Raji (cell line): Measurements from ENCODE around the gene MCOLN1.

Experiments
- POLR2A ChIP-seq: IDR thresholded peaks from 2 replicates; pipeline ENCODE4 v1.6.1; 2011; ENCODE audit warnings: low read depth, low read length, control low read depth; ENCODE audit not compliant: insufficient read depth

Gene MCOLN1

DNA sequence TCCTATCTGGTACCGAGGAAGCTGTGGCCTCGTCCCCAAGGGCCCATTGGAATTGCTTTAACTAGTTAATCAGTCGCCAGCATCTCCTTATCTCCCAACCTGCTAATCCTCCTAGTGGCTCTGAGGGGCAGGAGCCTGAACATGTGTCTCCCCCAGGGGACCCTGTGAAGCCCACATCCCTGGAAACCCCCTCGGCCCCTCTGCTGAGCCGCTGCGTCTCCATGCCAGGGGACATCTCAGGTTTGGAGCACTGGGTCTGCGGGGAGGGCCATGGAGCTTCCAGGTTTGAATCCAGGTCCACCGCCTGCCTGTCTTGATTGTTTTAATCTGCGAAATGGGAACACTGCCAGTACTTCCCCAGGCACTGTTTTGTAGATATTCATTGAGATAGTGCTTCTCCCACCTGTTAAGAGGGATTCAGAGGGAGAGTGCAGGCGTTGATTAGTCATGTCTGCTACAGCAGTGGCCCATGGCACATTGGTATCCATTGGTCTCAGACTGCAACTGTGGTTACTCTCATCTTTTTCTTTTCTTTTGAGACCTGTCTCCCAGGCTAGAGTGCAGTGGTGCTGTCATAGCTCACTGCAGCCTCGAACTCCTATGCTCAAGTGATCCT, 19.5 kb downstream of the MCOLN1 start:
- no peak for TF ChIP-seq POLR2A

DNA sequence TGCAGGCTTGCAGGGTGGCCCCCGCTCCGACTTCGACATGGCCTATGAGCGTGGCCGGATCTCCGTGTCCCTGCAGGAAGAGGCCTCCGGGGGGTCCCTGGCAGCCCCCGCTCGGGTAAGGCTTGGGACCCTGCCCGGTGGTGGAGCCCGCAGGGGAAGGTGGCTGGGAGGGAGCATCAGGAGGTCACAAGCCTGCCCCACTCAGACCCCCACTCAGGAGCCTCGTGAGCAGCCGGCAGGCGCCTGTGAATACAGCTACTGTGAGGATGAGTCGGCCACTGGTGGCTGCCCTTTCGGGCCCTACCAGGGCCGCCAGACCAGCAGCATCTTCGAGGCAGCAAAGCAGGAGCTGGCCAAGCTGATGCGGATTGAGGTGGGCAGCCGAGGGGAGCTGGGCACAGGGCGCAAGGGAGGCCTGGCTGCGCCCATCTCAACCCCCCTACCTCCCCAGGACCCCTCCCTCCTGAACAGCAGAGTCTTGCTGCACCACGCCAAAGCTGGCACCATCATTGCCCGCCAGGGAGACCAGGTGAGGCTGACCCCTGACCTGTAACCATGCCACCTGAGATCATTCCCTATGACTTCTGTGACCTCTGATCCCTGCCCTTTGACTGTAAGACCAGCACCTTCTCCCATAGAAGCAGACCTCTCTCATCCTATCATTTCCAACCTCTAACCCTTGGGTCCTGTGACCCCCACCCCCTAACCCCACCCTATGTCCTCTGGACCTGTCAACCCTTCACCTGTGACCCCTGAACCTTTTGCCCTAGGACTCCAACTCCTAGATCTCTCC, 20.3 kb downstream of the MCOLN1 start:
- no peak for TF ChIP-seq POLR2A

DNA sequence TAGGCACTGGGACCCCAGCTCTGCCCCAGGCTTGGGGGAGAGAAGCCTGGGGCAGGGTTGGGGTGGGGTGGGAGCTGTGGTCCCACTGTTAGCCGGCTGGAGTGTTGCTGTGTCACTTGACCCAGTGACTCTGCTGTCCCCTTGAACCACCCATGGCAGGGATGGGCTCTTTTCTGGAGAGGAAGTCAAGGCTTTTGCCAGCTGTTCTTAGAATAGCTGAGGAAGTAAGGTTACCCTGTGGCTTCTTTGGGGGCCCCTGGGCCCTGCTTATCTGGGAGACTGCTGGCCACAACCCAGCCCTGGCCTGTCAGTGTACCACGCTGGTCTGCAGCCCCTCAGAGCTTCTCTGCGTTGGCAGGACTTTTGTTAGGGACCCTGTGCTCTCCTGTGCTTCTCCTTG, 22.2 kb downstream of the MCOLN1 start:
- TF ChIP-seq POLR2A = no peak

- no peak for TF ChIP-seq POLR2A
These were observed 22.9 kb downstream of the MCOLN1 start for GRCh38 chr19:7545300-7545699.

GRCh38 chr19:7545904-7546303, 23.5 kb downstream of the MCOLN1 start:
- no peak for TF ChIP-seq POLR2A

DNA sequence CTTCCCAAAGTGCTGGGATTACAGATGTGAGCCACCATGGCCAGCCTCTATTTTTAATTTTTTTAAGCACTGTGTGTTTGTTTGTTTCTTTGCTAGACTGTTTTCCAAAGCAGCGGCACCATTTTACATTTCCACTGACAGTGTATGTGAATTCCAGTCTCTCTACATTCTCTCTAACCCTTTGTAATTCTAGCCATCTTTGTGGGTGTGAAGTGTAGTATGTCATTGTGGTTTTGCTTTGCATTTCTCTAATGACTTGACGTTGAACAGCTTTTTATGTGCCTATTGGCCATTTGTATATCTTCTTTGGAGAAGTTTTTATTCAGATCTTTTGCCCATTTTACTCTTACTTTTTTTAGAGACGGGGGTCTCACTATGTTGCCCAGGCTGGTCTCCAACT, 24.7 kb downstream of the MCOLN1 start:
- no peak for TF ChIP-seq POLR2A

GRCh38 chr19:7549429-7550148, 27.2 kb downstream of the MCOLN1 start:
- no peak for TF ChIP-seq POLR2A

DNA sequence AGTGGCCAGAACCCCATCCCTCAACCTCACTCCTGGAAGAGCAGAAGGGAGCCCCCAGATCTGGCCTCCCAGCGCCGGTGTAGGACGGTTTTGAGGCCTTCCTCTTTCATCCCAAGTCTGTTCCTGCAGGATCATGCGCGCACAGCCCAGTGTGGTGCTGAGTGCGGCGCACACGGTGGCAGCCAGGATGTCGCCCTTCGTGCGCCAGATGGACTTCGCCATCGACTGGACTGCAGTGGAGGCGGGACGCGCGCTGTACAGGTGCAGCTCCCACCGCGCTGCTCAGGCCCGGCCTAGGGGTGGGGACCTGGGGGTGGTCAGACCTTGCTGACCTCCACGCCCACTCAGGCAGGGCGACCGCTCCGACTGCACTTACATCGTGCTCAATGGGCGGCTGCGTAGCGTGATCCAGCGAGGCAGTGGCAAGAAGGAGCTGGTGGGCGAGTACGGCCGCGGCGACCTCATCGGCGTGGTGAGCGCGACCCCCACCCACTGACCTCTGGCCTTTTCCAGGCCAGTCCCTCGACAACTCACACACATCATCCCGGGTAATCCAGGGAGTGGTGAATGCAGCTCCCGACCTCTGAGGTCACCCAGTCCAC, 27.8 kb downstream of the MCOLN1 start:
- TF ChIP-seq POLR2A = no peak

GRCh38 chr19:7550987-7551761, 28.8 kb downstream of the MCOLN1 start:
- no peak for TF ChIP-seq POLR2A

DNA sequence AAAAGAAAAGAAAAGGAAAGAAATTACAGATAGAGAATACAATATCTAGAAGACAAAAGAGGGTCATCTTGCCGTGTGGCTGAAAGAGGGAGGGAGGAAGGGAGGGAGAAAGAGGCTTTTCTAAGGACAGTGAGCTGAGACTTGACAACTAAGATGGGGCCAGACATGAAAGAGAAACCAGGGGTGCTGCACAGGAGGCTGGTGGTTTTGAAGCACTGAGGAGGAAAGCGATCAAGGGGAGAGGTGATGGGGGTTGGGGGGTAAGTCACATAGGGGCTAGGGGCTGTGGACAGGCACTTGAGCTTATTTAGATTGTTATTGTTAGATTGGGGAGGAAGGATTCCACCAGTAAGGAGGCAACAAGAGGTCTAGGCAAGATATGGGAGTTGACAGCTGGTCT, 30.4 kb downstream of the MCOLN1 start:
- no peak for TF ChIP-seq POLR2A

DNA sequence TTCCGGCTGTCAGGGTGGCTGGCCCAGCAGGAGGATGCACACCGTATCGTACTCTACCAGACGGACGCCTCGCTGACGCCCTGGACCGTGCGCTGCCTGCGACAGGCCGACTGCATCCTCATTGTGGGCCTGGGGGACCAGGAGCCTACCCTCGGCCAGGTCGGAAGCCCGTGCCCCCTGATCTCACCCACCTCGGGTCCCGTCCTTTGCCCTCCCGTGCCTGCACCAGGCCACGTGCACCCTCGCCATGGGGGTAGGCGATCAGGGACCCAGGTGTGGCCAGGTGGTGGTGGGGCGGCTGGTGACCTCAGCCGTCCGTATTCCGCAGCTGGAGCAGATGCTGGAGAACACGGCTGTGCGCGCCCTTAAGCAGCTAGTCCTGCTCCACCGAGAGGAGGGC, 32.1 kb downstream of the MCOLN1 start:
- TF ChIP-seq POLR2A = no peak

- no peak for TF ChIP-seq POLR2A
These were observed 32.8 kb downstream of the MCOLN1 start for GRCh38 chr19:7554990-7555864.

GRCh38 chr19:7556696-7557315, 34.4 kb downstream of the MCOLN1 start:
- no peak for TF ChIP-seq POLR2A
